Measurements from ENCODE around the gene TTC33.
A peak's percentile ranks its signal among the peaks of the same experiment; 100 is the strongest.
"Not testable (repeated sequence)": the region's sequence is repeated elsewhere in the genome, so short reads cannot be mapped to it uniquely, and the experiment has no call there.

TTC33 gene

GRCh38 chr5:40714001-40714400, 41.8 kb downstream of the TTC33 start:
- no peak for DNase-seq

GRCh38 chr5:40710575-40710974, 45.2 kb downstream of the TTC33 start:
- not testable (repeated sequence) for DNase-seq

GRCh38 chr5:40705484-40705883, 50.3 kb downstream of the TTC33 start:
- not testable (repeated sequence) for DNase-seq

GRCh38 chr5:40702027-40702426, 53.7 kb downstream of the TTC33 start:
- DNase-seq, result not testable (repeated sequence)

GRCh38 chr5:40700116-40700782, 55.5 kb downstream of the TTC33 start:
- no peak for DNase-seq

- DNase-seq, result no peak
Measured at GRCh38 chr5:40694433-40694832, 61.3 kb downstream of the TTC33 start.

GRCh38 chr5:40691894-40692293, 63.9 kb downstream of the TTC33 start:
- no peak for DNase-seq

GRCh38 chr5:40690267-40690666, 65.5 kb downstream of the TTC33 start:
- no peak for DNase-seq

GRCh38 chr5:40689438-40689837, 66.3 kb downstream of the TTC33 start:
- DNase-seq, result no peak

GRCh38 chr5:40688996-40689395, 66.8 kb downstream of the TTC33 start:
- DNase-seq, result no peak

- DNase-seq, result peak; percentile 81 to 88
Measured at GRCh38 chr5:40688127-40688761, 67.5 kb downstream of the TTC33 start.

GRCh38 chr5:40687321-40687720, 68.4 kb downstream of the TTC33 start:
- no peak for DNase-seq

- no peak for DNase-seq
Measured at GRCh38 chr5:40685976-40686486, 69.7 kb downstream of the TTC33 start.

GRCh38 chr5:40685193-40685592, 70.6 kb downstream of the TTC33 start:
- DNase-seq, result no peak

- no peak for DNase-seq
Measured at GRCh38 chr5:40683305-40683704, 72.5 kb downstream of the TTC33 start.

GRCh38 chr5:40682154-40683017, 73.4 kb downstream of the TTC33 start:
- DNase-seq, result no peak

- no peak for DNase-seq
Measured at GRCh38 chr5:40681363-40682153, 74.2 kb downstream of the TTC33 start.

- no peak for DNase-seq
Measured at GRCh38 chr5:40680741-40681362, 74.9 kb downstream of the TTC33 start.

GRCh38 chr5:40679913-40680681, 75.7 kb downstream of the TTC33 start, which contains the start of gene PTGER4:
PTGER4 (plus strand) TSS chr5:40679915; CDS start chr5:40680994, 1,079 bp downstream.
- no peak for DNase-seq

GRCh38 chr5:40679148-40679912, 76.4 kb downstream of the TTC33 start:
- peak; percentile 56 to 75 for DNase-seq

Data from NCI-H1930 (cell line).